HG03520 (cell line): ENCODE data around the gene TP53TG3B.
"Not testable (repeated sequence)": the region's sequence is repeated elsewhere in the genome, so short reads cannot be mapped to it uniquely, and the experiment has no call there.

Experiments
- ATAC-seq: cut with Tn5 transposase; IDR thresholded peaks from one replicate; pipeline ENCODE4 v1.9.1; 2021; ENCODE audit warnings: mild to moderate bottlenecking, moderate library complexity; ENCODE audit not compliant: unreplicated experiment

The TP53TG3B gene

GRCh38 chr16:33360541-33360940 lies at the start of gene TP53TG3B:
Gene TP53TG3B (plus strand): TSS chr16:33360841. CDS start chr16:33360909, 68 bp downstream.
- ATAC-seq = not testable (repeated sequence)

GRCh38 chr16:33336226-33337012 lies 24.2 kb upstream of the TP53TG3B start:
- not testable (repeated sequence) for ATAC-seq

- ATAC-seq = not testable (repeated sequence)
Observed at GRCh38 chr16:33337627-33338542, 22.8 kb upstream of the TP53TG3B start.

- not testable (repeated sequence) for ATAC-seq
Observed at GRCh38 chr16:33338543-33338951, 22.1 kb upstream of the TP53TG3B start.

- not testable (repeated sequence) for ATAC-seq
Observed at GRCh38 chr16:33339093-33340061, 21.3 kb upstream of the TP53TG3B start.
